ENCODE data around the gene EIF4E2.

The EIF4E2 gene

GRCh38 chr2:232556426-232556825 is 5.9 kb downstream of the EIF4E2 start:
- Histone ChIP-seq H3K4ac (ENCODE audit: low read depth, low read length) (no peak overlapping the region), H3K23ac (ENCODE audit: low read length) (no peak overlapping the region), H2AK5ac (ENCODE audit: low read length) (no peak overlapping the region), H3K36me3 (ENCODE audit: control insufficient read depth in 1 of 2, insufficient read depth in 2 of 2, low read length in 2 of 2) (peaks cover 10 to 26% of the 10 kb centered on the region in 2 experiments), H3K9ac (ENCODE audit: low read length) (no peak overlapping the region), H3K79me1 (ENCODE audit: low read length) (no peaks in the 10 kb centered on the region), H2BK120ac (ENCODE audit: insufficient read depth, low read length, poor library complexity) (no peak overlapping the region), H4K91ac (ENCODE audit: low read depth, low read length) (no peak overlapping the region), H4K12ac (ENCODE audit: low read depth, low read length) (no peak overlapping the region), H3K14ac (ENCODE audit: low read length) (no peak overlapping the region), H2BK12ac (ENCODE audit: low read length) (no peak overlapping the region), H3K18ac (ENCODE audit: low read length) (no peak overlapping the region), H3K4me1 (ENCODE audit: control insufficient read depth in 1 of 2, insufficient read depth in 2 of 2, low read length in 2 of 2) (peaks cover 0 to 4% of the 10 kb centered on the region in 2 experiments), H2BK5ac (ENCODE audit: low read depth, low read length, poor library complexity) (no peak overlapping the region), H3K9me3 (ENCODE audit: insufficient read depth, low read depth, low read length) (no peaks in the 10 kb centered on the region), H2AFZ (ENCODE audit: insufficient read depth, low read length, poor library complexity) (no peak overlapping the region), H3K4me2 (ENCODE audit: low read length) (no peak overlapping the region), H3K27ac (ENCODE audit: low read depth, low read length) (no peak overlapping the region), H3K27me3 (ENCODE audit: insufficient read depth, low read length) (no peaks in the 10 kb centered on the region), H3K4me3 (ENCODE audit: low read depth, low read length) (no peak overlapping the region), H3K79me2 (ENCODE audit: control insufficient read depth, insufficient read depth, low read length, poor library complexity) (peaks cover 3% of the 10 kb centered on the region), H4K8ac (ENCODE audit: low read depth, low read length) (no peak overlapping the region)
- WGBS (ENCODE audit: extremely low coverage, insufficient coverage, insufficient read length), result no CpG with 5 or more reads among the region's 3 CpGs
- DNase-seq, result peak in 1 of 2 donors; percentile 54

- H3K27ac ChIP-seq (ENCODE audit: low read depth, low read length), result no peak overlapping the region
- H3K36me3 ChIP-seq (ENCODE audit: control insufficient read depth in 1 of 2, insufficient read depth in 2 of 2, low read length in 2 of 2), result peaks cover 32 to 41% of the 10 kb centered on the region in 2 experiments
- no peak overlapping the region for H3K4me2 ChIP-seq (ENCODE audit: low read length)
- H3K23ac ChIP-seq (ENCODE audit: low read length), result no peak overlapping the region
- H3K79me2 ChIP-seq (ENCODE audit: control insufficient read depth, insufficient read depth, low read length, poor library complexity), result no peaks in the 10 kb centered on the region
- no peak overlapping the region for H2BK120ac ChIP-seq (ENCODE audit: insufficient read depth, low read length, poor library complexity)
- no peak overlapping the region for H3K14ac ChIP-seq (ENCODE audit: low read length)
- no peak overlapping the region for H3K18ac ChIP-seq (ENCODE audit: low read length)
- no peak overlapping the region for H2BK5ac ChIP-seq (ENCODE audit: low read depth, low read length, poor library complexity)
- H3K27me3 ChIP-seq (ENCODE audit: insufficient read depth, low read length), result no peaks in the 10 kb centered on the region
- no peak overlapping the region for H3K9ac ChIP-seq (ENCODE audit: low read length)
- no peak overlapping the region for H2AFZ ChIP-seq (ENCODE audit: insufficient read depth, low read length, poor library complexity)
- no CpG with 5 or more reads among the region's 8 CpGs for WGBS (ENCODE audit: extremely low coverage, insufficient coverage, insufficient read length)
- no peaks in the 10 kb centered on the region for H3K4me1 ChIP-seq (ENCODE audit: control insufficient read depth in 1 of 2, insufficient read depth in 2 of 2, low read length in 2 of 2)
- no peak overlapping the region for H4K91ac ChIP-seq (ENCODE audit: low read depth, low read length)
- no peak overlapping the region for H3K4ac ChIP-seq (ENCODE audit: low read depth, low read length)
- no peak overlapping the region for H4K12ac ChIP-seq (ENCODE audit: low read depth, low read length)
- H4K8ac ChIP-seq (ENCODE audit: low read depth, low read length), result no peak overlapping the region
- H2BK12ac ChIP-seq (ENCODE audit: low read length), result no peak overlapping the region
- H2AK5ac ChIP-seq (ENCODE audit: low read length), result no peak overlapping the region
- no peaks in the 10 kb centered on the region for H3K79me1 ChIP-seq (ENCODE audit: low read length)
- peak in 1 of 2 donors; percentile 2 for DNase-seq
- no peaks in the 10 kb centered on the region for H3K9me3 ChIP-seq (ENCODE audit: insufficient read depth, low read depth, low read length)
- H3K4me3 ChIP-seq (ENCODE audit: low read depth, low read length), result no peak overlapping the region
These were observed 12.1 kb downstream of the EIF4E2 start for GRCh38 chr2:232562515-232563151.

- peak; percentile 79 to 95 for DNase-seq
- Histone ChIP-seq H4K8ac (ENCODE audit: low read depth, low read length) (no peak overlapping the region), H3K27ac (ENCODE audit: low read depth, low read length) (no peak overlapping the region), H3K4me1 (ENCODE audit: control insufficient read depth in 1 of 2, insufficient read depth in 2 of 2, low read length in 2 of 2) (no peaks in the 10 kb centered on the region), H3K9me3 (ENCODE audit: insufficient read depth, low read depth, low read length) (no peaks in the 10 kb centered on the region), H4K91ac (ENCODE audit: low read depth, low read length) (no peak overlapping the region), H2BK120ac (ENCODE audit: insufficient read depth, low read length, poor library complexity) (no peak overlapping the region), H3K36me3 (ENCODE audit: control insufficient read depth in 1 of 2, insufficient read depth in 2 of 2, low read length in 2 of 2) (peaks cover 30 to 45% of the 10 kb centered on the region in 2 experiments), H3K79me1 (ENCODE audit: low read length) (no peaks in the 10 kb centered on the region), H3K4me3 (ENCODE audit: low read depth, low read length) (no peak overlapping the region), H2AK5ac (ENCODE audit: low read length) (no peak overlapping the region), H3K18ac (ENCODE audit: low read length) (no peak overlapping the region), H2BK12ac (ENCODE audit: low read length) (no peak overlapping the region), H3K4ac (ENCODE audit: low read depth, low read length) (no peak overlapping the region), H4K12ac (ENCODE audit: low read depth, low read length) (no peak overlapping the region), H3K79me2 (ENCODE audit: control insufficient read depth, insufficient read depth, low read length, poor library complexity) (no peaks in the 10 kb centered on the region), H3K14ac (ENCODE audit: low read length) (no peak overlapping the region), H2BK5ac (ENCODE audit: low read depth, low read length, poor library complexity) (no peak overlapping the region), H3K23ac (ENCODE audit: low read length) (no peak overlapping the region), H2AFZ (ENCODE audit: insufficient read depth, low read length, poor library complexity) (no peak overlapping the region), H3K27me3 (ENCODE audit: insufficient read depth, low read length) (no peaks in the 10 kb centered on the region), H3K9ac (ENCODE audit: low read length) (no peak overlapping the region), H3K4me2 (ENCODE audit: low read length) (no peak overlapping the region)
- no CpG with 5 or more reads among the region's 3 CpGs for WGBS (ENCODE audit: extremely low coverage, insufficient coverage, insufficient read length)
These were observed 13.1 kb downstream of the EIF4E2 start for GRCh38 chr2:232563580-232563979.

DNA sequence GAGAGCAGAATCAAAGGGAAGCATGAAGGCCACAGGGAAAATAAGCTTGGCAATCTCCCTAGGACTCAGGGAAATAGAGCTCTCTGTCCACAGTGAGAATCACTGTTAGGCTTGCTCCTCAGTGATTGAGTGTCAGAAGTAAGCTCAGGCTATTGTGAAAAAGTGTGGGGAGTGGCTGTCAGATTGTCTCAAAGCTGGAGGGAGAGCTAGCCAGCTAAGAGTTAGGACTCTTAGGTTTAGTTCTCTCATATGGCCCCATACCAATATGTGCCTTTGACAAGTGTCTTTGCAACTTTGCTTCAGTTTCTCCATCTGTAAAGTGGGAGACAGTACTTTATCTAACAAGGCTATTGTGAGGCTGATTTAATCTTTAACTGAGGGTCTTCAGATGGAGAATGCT is 17.2 kb downstream of the EIF4E2 start:
- Histone ChIP-seq H3K9ac (ENCODE audit: low read length) (no peak overlapping the region), H4K91ac (ENCODE audit: low read depth, low read length) (no peak overlapping the region), H2AK5ac (ENCODE audit: low read length) (no peak overlapping the region), H4K8ac (ENCODE audit: low read depth, low read length) (no peak overlapping the region), H3K4me1 (ENCODE audit: control insufficient read depth in 1 of 2, insufficient read depth in 2 of 2, low read length in 2 of 2) (no peaks in the 10 kb centered on the region), H2BK12ac (ENCODE audit: low read length) (no peak overlapping the region), H3K4me2 (ENCODE audit: low read length) (no peak overlapping the region), H4K12ac (ENCODE audit: low read depth, low read length) (no peak overlapping the region), H2BK5ac (ENCODE audit: low read depth, low read length, poor library complexity) (no peak overlapping the region), H3K4me3 (ENCODE audit: low read depth, low read length) (no peak overlapping the region), H3K4ac (ENCODE audit: low read depth, low read length) (no peak overlapping the region), H3K14ac (ENCODE audit: low read length) (no peak overlapping the region), H2AFZ (ENCODE audit: insufficient read depth, low read length, poor library complexity) (no peak overlapping the region), H3K79me1 (ENCODE audit: low read length) (no peaks in the 10 kb centered on the region), H3K27ac (ENCODE audit: low read depth, low read length) (no peak overlapping the region), H3K27me3 (ENCODE audit: insufficient read depth, low read length) (no peaks in the 10 kb centered on the region), H3K9me3 (ENCODE audit: insufficient read depth, low read depth, low read length) (no peaks in the 10 kb centered on the region), H3K23ac (ENCODE audit: low read length) (no peak overlapping the region), H3K79me2 (ENCODE audit: control insufficient read depth, insufficient read depth, low read length, poor library complexity) (no peaks in the 10 kb centered on the region), H3K18ac (ENCODE audit: low read length) (no peak overlapping the region), H2BK120ac (ENCODE audit: insufficient read depth, low read length, poor library complexity) (no peak overlapping the region), H3K36me3 (ENCODE audit: control insufficient read depth in 1 of 2, insufficient read depth in 2 of 2, low read length in 2 of 2) (peaks cover 36 to 60% of the 10 kb centered on the region in 2 experiments)
- DNase-seq, result no peak
